HG03060 (cell line): ENCODE data around the gene PPP1R3F.

Source experiments
- ATAC-seq: cut with Tn5 transposase; IDR thresholded peaks from one replicate; pipeline ENCODE4 v1.9.1; 2021; ENCODE audit warnings: low read depth, moderate number of reproducible peaks; ENCODE audit not compliant: unreplicated experiment

Gene PPP1R3F, protein sequence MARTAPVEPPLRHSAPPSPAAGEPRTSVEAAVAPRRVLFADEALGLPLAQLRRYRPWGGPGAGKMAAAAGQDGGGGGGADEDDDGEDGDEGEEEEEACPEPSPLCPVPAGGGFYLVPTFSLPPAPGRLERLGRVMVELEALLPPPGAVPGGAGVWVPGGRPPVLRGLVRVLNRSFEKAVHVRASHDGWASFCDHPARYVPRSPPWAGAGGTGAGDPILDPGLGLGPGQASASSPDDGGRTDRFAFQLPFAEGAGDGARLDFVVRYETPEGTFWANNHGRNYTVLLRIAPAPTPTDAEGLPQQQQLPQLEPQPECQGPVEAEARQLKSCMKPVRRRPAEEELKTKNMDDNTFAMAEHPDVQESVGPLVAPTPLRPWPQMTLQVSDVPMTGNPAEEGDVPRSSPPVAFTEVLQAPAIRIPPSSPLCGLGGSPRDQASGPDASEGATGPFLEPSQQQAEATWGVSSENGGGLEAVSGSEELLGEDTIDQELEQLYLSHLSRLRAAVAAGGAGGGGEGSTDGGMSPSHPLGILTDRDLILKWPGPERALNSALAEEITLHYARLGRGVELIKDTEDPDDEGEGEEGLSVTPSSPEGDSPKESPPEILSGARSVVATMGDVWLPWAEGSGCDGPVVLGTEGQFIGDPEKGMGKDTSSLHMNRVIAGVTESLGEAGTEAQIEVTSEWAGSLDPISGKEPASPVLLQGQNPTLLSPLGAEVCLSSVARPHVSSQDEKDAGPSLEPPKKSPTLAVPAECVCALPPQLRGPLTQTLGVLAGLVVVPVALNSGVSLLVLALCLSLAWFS

DNA sequence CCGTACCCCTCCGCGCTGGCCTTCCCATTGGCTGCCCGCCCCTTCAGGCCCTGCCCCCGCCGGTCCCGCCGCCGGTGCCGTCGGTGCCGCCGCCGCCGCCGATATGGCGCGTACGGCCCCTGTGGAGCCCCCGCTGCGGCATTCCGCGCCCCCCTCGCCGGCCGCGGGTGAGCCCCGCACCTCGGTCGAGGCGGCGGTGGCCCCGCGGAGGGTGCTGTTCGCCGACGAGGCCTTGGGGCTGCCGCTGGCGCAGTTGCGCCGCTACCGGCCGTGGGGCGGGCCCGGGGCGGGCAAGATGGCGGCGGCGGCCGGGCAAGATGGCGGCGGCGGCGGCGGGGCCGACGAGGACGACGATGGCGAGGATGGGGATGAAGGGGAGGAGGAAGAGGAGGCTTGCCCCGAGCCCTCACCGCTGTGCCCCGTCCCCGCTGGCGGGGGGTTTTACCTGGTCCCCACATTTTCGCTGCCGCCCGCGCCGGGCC lies at the start of gene PPP1R3F:
TSS of gene PPP1R3F (plus strand) at position 27 of the 482 bp plus-strand sequence. CDS start at position 104, 77 bp downstream.
- no peak for ATAC-seq

GRCh38 chrX:49220100-49220499 lies 49.5 kb upstream of the PPP1R3F start:
- no peak for ATAC-seq

- ATAC-seq, result no peak
Observed at GRCh38 chrX:49221868-49222267, 47.7 kb upstream of the PPP1R3F start.

DNA sequence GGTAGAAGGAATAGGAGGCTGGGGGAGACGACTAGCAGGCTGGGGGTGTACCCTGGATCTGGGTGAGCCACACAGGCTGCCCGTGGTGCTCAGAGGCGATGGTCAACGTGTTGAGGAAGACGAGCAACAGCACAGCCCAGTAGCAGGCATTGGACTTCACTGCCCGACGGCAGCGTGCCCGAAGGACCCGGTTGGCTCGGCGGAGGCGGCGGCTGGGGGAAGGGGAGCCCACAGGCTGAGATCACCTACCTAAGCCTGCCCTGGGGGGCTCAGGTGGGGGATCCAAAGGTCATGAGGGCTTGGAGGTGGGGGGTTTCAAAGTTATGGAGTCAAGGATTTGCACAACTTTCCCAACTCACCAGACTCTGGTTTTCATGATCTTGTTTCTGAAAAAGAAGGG lies 43.7 kb upstream of the PPP1R3F start:
- no peak for ATAC-seq

DNA sequence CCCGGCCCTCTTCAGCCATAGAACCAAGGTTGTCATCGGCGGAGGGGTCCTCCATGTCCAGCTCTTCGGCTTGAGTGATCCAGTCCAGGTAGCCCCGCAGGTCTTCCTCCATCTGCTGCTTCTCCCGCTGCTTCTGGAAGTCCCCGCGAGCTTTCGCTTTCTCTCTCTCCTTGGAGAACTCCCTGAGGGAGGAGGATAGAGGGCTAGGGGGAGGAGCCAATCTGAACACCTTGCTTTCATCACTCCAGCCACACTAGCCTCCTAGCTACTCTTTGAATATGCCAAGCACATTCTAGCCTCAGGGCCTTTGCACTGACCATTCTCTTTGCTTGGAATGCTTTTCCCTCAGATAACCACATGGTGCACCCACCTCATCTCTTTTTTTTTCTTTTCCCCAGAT lies 42.6 kb upstream of the PPP1R3F start:
- ATAC-seq, result no peak

- no peak for ATAC-seq
Observed at GRCh38 chrX:49227726-49228125, 41.9 kb upstream of the PPP1R3F start.

- ATAC-seq, result no peak
Observed at GRCh38 chrX:49228185-49228584, 41.4 kb upstream of the PPP1R3F start.

- no peak for ATAC-seq
Observed at GRCh38 chrX:49230500-49231232, 38.9 kb upstream of the PPP1R3F start.

DNA sequence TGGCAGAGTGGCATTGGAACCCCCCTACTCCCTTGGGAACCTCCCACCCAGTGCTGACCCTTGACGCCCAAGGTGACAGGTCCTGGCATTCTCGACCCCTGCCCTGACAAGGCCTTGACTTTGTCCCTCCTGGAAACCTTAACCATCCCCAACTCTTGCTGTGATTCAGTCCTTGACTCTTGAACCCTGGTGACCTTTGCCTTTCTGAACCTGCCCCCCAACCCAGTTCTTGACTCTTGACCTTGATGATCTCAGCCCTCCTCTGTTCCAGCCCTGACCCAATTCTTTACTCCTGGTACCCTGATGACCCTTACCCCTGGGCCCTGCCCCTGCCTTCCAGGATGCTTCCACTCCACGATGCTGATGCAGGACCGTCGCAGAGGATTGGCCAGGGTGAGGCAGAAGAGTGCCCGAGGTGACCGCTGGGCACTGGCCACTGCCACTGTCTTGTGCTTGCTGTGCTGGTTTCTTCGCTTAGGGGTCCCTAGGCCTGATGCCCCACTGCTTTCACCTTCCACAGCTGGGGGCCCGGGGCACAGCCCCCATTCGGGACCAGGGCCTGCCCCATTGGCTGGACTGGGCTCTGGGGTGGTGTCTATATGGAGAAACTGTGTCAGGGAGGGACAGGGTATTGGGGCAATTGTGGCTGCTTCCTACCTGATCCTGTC lies 38.1 kb upstream of the PPP1R3F start:
- ATAC-seq, result no peak

DNA sequence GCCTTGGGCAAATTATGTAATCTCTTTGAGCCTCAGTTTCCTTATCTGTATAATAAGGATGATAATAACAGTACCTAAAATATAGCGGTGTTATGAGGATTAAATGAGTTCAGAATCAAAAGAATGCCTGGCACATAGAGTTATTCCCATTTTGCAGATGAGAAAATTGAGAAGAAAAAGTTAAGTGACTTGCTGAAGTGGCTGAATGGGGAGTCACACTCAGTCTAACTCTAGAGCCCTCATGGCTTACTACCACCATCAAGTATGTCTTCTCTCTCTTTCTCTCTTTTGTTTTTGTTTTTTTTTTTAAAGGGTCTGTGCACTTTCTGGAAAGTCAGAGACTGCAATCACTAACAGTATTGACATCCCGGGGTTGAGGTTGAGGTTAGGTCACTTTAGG lies 37.1 kb upstream of the PPP1R3F start:
- no peak for ATAC-seq

- no peak for ATAC-seq
Observed at GRCh38 chrX:49233176-49233575, 36.4 kb upstream of the PPP1R3F start, which contains the start of gene CACNA1F. Gene CACNA1F (minus strand): TSS chrX:49233340. CDS start chrX:49233309, 31 bp downstream.

DNA sequence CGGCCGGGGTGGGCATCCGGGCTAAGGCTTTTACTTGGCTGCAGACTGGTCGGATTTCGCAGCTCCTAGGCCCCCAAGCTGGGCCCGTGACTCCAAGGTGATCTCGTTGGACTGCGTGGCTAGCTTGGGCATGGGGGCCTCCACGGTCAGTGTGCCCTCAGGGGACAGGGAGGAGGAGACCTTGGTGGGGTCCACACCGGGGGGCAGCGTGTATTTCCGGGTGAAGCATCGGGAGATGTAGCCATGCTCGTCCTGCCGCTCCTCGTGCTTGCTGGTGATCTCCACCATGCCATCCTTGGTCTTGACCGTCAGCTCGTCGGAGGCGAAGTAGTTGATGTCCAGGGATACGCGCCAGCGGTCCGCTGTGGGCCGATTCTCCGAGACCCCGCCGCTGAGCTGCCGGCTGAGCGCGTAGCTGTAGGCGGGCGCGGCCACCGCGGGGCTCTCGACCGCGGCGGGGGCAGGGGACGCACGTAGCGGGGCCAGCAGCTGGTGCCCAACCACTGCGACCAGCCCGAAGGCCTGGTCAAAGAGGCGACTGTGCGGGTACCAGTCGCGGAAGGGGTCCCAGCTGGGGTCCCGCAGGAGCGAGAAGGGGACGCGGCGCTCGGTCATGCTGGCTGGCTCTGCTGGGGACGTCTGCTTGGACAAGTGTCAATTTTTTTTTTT lies 35.6 kb upstream of the PPP1R3F start:
- ATAC-seq, result no peak

GRCh38 chrX:49237060-49237459 lies 32.5 kb upstream of the PPP1R3F start:
- no peak for ATAC-seq

DNA sequence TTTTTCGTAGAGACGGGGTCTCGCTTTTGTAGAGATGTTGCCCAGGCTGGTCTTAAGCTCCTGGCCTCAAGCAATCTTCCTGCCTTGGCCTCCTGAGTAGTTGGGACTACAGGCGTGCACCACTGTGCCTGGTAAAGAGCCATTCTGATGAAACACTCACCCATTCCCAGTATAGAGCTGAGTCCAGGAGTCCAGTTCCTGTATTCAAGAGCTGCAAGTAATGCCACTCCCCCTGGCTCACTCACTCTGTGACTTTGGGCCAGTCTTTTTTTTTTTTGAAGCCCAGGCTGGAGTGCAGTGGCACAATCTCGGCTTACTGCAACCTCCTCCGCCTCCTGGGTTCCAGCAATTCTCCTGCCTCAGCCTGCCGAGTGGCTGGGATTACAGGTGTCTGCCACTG lies 30.9 kb upstream of the PPP1R3F start:
- no peak for ATAC-seq

DNA sequence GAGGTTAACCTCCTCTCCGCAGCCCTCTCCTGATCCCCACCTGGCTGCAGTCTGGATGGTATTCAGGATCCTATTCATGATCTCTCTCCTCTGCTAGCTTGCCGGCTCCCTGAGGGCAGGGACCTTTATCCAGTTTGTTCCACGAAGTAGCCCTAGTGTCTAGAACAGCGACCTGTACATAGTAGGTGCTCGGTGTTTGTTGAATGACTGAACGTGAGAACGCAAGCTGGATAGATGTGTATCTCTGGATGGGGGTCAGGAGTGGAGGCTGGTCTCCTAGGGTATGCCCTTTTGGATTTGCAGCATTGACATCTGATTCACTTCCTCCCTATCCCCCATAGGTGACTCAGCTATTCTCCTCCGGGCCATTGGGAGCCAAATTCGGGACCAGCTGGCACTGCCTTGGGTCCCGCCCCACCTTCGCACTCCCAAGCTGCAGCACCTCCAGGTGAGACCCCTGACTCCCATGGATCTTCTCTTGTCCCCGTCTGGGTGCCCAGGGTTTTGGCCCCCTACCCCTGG lies 27.0 kb upstream of the PPP1R3F start:
- no peak for ATAC-seq

DNA sequence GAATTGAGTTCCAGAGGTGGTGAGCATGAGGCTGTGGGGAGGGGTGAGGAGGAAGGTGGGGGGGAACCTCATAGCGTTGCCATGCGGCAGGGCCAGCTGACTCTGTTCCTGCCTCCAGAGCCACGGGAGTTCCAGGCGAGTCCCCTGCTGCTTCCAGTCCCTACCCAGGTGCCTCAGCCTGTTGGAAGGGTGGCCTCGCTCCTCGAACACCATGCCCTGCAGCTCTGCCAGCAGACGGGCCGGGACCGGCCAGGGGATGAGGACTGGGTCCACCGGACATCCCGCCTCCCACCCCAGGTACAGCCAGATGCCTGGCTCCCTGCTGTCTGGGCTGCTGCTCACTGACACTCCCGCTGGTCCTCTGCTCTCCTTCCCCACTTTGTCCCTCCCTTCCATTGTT lies 26.4 kb upstream of the PPP1R3F start:
- no peak for ATAC-seq

DNA sequence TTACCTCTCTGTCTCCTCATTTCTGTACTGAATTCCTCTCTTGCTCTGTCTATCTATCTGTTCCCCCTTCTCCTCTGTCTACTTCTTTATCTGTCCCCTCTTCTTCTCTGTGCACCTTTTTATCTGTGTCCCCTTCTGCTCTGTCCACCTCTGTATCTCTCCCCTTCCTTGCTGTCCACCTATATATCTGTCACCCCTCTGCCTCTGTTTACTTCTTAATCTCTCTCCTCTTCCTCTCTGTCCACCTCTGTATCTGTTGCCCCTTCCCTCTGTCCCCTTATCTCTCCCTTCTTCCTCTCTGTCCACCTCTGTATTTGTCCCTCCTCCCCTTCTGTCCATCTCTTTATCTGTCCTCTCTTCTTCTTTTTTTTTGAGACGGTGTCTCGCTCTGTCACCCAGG lies 25.4 kb upstream of the PPP1R3F start:
- no peak for ATAC-seq

DNA sequence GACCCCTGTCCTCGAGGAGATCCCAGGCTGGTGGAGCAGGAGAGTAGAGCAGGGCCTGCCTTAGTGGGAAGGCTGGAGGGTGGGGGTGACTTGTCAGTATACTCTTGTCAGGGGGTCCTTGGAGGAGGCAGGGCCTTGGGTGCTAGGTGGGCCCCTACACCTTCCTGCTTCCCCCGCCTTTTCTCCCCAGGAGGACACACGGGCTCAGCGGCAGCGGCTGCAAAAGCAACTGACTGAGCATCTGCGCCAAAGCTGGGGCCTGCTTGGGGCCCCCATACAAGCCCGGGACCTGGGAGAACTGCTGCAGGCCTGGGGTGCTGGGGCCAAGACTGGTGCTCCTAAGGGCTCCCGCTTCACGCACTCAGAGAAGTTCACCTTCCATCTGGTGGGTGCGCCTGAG lies 23.1 kb upstream of the PPP1R3F start:
- no peak for ATAC-seq

DNA sequence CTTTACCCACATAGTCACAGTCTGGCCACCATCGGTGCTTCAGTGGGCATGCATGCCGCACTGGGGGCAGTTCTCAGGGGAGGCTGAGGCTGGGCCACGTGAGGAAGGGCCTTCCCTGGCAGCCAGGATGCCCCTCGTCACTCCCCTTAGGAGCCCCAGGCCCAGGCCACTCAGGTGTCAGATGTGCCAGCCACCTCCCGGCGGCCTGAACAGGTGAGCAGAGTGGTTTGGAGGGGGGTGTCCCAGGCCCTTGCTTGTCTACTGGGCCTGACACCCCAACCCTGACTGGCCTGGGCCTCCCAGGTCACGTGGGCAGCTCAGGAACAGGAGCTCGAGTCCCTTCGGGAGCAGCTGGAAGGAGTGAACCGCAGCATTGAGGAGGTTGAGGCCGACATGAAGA lies 22.2 kb upstream of the PPP1R3F start:
- ATAC-seq, result no peak
